Esophagus (tissue), 2 donors: Measurements from ENCODE around the gene RNASET2. TPM values are rescaled to one million over a fixed set of nuclear protein-coding genes. Genes with fewer than 3 reads are reported as not detected.
A peak's percentile ranks its signal among the peaks of the same experiment; 100 is the strongest.

Experiments
- H3K27ac ChIP-seq, 2 donors: one replicate each; pipeline ENCODE4 v1.5.1; 2013; ENCODE audit warnings: low read depth in 2 of 2, mild to moderate bottlenecking in 2 of 2, inconsistent platforms in 1 of 2, low read length in 1 of 2, moderate library complexity in 1 of 2
- H3K27me3 ChIP-seq, 2 donors: one replicate each; pipeline ENCODE4 v1.6.1; 2013; ENCODE audit warnings: low read length in 2 of 2, control low read depth in 1 of 2, mild to moderate bottlenecking in 1 of 2; ENCODE audit not compliant: insufficient read depth in 2 of 2, control insufficient read depth in 1 of 2
- H3K36me3 ChIP-seq, 2 donors: one replicate each; pipeline ENCODE4 v1.6.1; 2013; ENCODE audit warnings: low read length in 1 of 2; ENCODE audit not compliant: control insufficient read depth in 2 of 2, insufficient read depth in 2 of 2
- H3K4me1 ChIP-seq, 2 donors: one replicate each; pipeline ENCODE4 v1.6.1; 2013; ENCODE audit warnings: low read length in 1 of 2; ENCODE audit not compliant: control insufficient read depth in 2 of 2, insufficient read depth in 2 of 2
- H3K4me3 ChIP-seq, 2 donors: one replicate each; pipeline ENCODE4 v1.5.1; 2013; ENCODE audit warnings: low read length in 2 of 2, mild to moderate bottlenecking in 2 of 2, low read depth in 1 of 2, moderate library complexity in 1 of 2
- H3K9me3 ChIP-seq, 2 donors: one replicate each; pipeline ENCODE4 v1.6.1; 2013; ENCODE audit warnings: mild to moderate bottlenecking in 2 of 2, low read depth in 1 of 2, low read length in 1 of 2, moderate library complexity in 1 of 2; ENCODE audit not compliant: control insufficient read depth in 2 of 2, insufficient read depth in 1 of 2
- WGBS, 2 donors: extraction: QIAGEN DNeasy Blood & Tissue Kit; methylation state at CpG; one replicate each; pipeline ENCODE4 v1.1.7; 2013; 5-methylcytosine and 5-hydroxymethylcytosine counted together
- polyA plus RNA-seq, 2 donors: library from polyadenylated mRNA; stranded (reverse); fragments of 200-250 nt; gene quantifications; one replicate each; pipeline ENCODE4 v1.2.3, GENCODE V29; 2013
- donor health status: healthy with polysubstance abuse.
- donor health status: Bipolar disorder and iron deficiency.

Gene RNASET2
- polyA plus RNA-seq, 2 donors: 19.7 to 26.8 TPM

GRCh38 chr6:166971271-166971670, 14.9 kb upstream of the RNASET2 start:
- H3K36me3 ChIP-seq: no peaks in the 10 kb centered on the region
- H3K27me3 ChIP-seq: no peaks in the 10 kb centered on the region
- no peak overlapping the region for H3K27ac ChIP-seq
- no peak overlapping the region for H3K4me3 ChIP-seq
- no peaks in the 10 kb centered on the region for H3K9me3 ChIP-seq
- H3K4me1 ChIP-seq: no peaks in the 10 kb centered on the region
- 88 to 90% methylated on average over 8 of the region's 8 CpGs for WGBS, 2 donors

- Histone ChIP-seq H3K27ac (no peak overlapping the region), H3K4me1 (no peaks in the 10 kb centered on the region), H3K36me3 (no peaks in the 10 kb centered on the region), H3K4me3 (no peak overlapping the region), H3K9me3 (no peaks in the 10 kb centered on the region), H3K27me3 (no peaks in the 10 kb centered on the region)
- 86 to 96% methylated on average over 17 of the region's 17 CpGs for WGBS, 2 donors
Observed at GRCh38 chr6:166970776-166971175, 14.4 kb upstream of the RNASET2 start.

DNA sequence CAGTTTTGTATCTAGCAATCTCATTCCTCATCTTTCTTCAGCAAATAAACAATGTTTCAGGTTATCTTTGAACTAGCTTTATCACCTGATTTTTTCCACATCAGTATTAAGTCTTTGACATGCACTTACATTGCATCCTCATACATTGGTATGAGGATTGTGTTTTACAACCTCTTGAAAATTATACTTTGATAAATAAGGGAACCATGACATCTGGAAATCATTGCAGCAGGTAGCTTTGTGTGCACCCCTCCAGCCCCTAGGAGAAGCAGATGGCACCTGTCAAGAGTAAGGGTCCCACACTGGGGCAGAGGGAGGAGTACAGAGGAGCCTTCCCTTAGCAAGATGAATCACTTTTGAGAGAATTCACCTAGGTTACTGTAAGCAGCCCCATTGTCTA, 13.7 kb upstream of the RNASET2 start:
- Histone ChIP-seq H3K36me3 (no peaks in the 10 kb centered on the region), H3K27ac (no peak overlapping the region), H3K4me1 (no peaks in the 10 kb centered on the region), H3K9me3 (no peaks in the 10 kb centered on the region), H3K4me3 (no peak overlapping the region), H3K27me3 (no peaks in the 10 kb centered on the region)

DNA sequence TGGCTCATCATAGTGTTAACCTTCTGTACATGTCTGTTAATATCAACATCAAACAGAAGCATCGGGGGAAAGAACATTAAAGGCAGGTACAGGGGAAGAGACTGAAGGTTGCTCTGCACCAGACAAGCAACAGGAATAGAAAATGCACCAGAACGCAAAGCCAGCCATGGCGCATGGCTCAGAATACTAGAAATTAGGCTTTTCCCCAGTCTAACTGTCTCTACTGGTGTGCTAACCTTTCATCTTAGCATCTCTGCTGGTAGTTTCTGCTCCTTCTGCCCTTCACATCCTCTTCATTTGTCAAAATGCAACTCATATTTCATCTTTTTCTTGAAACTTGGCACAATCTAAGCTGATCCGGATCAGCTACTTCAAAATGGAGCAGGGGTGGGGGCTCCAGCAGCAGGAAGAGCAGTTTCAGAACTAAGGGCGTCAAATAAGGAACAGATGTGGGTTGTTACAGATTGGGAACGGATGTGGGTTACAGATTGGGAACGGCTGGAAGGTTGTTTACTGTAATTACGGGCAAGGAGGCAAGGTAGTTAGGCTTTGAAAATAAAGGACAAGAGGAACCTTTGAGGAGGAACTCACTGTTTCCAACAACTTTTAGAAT, 13.1 kb upstream of the RNASET2 start:
- no peaks in the 10 kb centered on the region for H3K36me3 ChIP-seq
- WGBS, 2 donors: 74 to 75% methylated on average over 8 of the region's 8 CpGs
- H3K27me3 ChIP-seq: no peaks in the 10 kb centered on the region
- no peak overlapping the region for H3K4me3 ChIP-seq
- no peaks in the 10 kb centered on the region for H3K9me3 ChIP-seq
- H3K4me1 ChIP-seq: no peaks in the 10 kb centered on the region
- no peak overlapping the region for H3K27ac ChIP-seq

- WGBS, 2 donors: 96 to 98% methylated on average over 2 of the region's 2 CpGs
- Histone ChIP-seq H3K9me3 (no peaks in the 10 kb centered on the region), H3K4me3 (no peak overlapping the region), H3K27me3 (no peaks in the 10 kb centered on the region), H3K4me1 (no peaks in the 10 kb centered on the region), H3K27ac (no peak overlapping the region), H3K36me3 (no peaks in the 10 kb centered on the region)
Observed at GRCh38 chr6:166966268-166966667, 9.9 kb upstream of the RNASET2 start.

DNA sequence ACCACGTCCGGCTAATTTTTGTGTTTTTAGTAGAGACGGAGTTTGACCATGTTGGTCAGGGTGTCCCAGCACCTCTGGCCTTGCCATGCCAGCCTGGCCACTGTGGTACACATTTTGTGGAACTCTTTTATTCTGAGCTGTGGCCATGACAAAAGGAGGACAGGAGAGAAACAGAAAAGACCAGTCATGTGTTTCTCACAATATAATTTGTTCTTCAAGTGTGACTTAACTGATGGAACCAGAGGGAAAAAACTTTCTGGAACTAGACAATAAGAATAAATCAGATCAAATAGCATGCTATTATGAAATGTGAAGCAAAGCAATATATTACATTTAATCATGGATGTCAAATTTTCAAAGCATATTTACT, 4.2 kb upstream of the RNASET2 start:
- 81 to 90% methylated on average over 3 of the region's 3 CpGs for WGBS, 2 donors

DNA sequence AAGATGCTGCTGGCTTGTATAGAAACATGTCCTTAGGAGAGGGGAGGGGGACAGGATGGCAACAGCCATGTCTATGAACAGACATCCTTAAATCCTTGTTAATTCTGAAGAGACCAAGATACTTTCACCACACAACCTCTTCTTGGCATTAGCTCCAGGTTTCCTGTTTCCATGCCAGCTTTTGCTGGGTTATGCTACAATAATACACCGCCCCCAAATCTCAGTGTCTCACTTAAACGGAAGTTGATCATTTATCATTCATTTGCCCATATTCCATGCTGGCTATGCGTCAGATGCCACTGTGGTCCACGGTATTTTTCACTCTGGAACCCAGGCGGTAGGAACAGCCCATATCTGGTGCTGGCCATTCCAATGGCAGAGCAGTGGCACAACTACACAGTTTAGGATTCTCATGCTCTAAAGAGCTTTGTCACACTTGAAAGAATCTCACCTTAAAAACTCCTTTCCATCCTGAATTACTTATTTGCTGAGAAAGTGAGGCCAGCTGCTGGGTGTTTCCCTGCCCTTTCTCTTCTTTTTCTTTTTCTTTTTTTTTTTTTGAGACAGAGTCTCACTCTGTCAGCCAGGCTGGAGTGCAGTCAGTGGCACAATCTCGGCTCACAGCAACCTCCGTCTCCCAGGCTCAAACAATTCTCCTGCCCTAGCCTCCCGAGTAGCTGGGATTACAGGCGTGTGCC, 3.7 kb upstream of the RNASET2 start:
- H3K27ac ChIP-seq: peak overlapping the region in 1 of 2 donors; percentile 15
- WGBS, 2 donors: 65 to 67% methylated on average over 9 of the region's 9 CpGs
- no peaks in the 10 kb centered on the region for H3K9me3 ChIP-seq
- H3K27me3 ChIP-seq: no peaks in the 10 kb centered on the region
- no peak overlapping the region for H3K4me3 ChIP-seq
- H3K4me1 ChIP-seq: peaks cover 0 to 8% of the 10 kb centered on the region in 2 donors
- H3K36me3 ChIP-seq: no peaks in the 10 kb centered on the region

More for the DNA sequence above, 4.2 kb upstream of the RNASET2 start:
- H3K4me3 ChIP-seq: no peak overlapping the region
- no peaks in the 10 kb centered on the region for H3K36me3 ChIP-seq
- H3K27ac ChIP-seq: no peak overlapping the region
- H3K4me1 ChIP-seq: peaks cover 0 to 3% of the 10 kb centered on the region in 2 donors
- H3K9me3 ChIP-seq: no peaks in the 10 kb centered on the region
- H3K27me3 ChIP-seq: no peaks in the 10 kb centered on the region

GRCh38 chr6:166958926-166959861, 2.8 kb upstream of the RNASET2 start:
- WGBS, 2 donors: 70 to 73% methylated on average over 13 of the region's 13 CpGs
- no peak overlapping the region for H3K4me3 ChIP-seq
- H3K36me3 ChIP-seq: no peaks in the 10 kb centered on the region
- H3K27me3 ChIP-seq: no peaks in the 10 kb centered on the region
- H3K9me3 ChIP-seq: no peaks in the 10 kb centered on the region
- peaks cover 0 to 9% of the 10 kb centered on the region in 2 donors for H3K4me1 ChIP-seq
- H3K27ac ChIP-seq: peak overlapping the region; percentile 45 to 52

DNA sequence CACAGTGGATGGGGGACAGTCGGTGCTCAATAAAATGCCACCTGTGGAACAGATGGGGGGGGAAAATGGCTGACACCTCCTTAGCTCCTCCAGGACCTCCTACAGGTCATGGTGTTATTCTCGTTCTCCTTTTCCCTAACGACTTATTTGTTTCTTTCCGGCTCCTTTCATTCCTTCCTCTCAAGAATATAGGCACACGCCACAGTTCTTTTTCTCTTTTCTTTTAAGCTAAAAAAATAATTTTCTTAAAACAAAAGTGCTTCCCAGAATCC, 1.4 kb upstream of the RNASET2 start:
- Histone ChIP-seq H3K27ac (peak overlapping the region; percentile 3 to 83), H3K4me3 (peak overlapping the region in 1 of 2 donors; percentile 70)

More for the DNA sequence above, 1.4 kb upstream of the RNASET2 start:
- H3K9me3 ChIP-seq: no peaks in the 10 kb centered on the region
- H3K36me3 ChIP-seq: no peaks in the 10 kb centered on the region
- no peaks in the 10 kb centered on the region for H3K27me3 ChIP-seq
- peaks cover 0 to 9% of the 10 kb centered on the region in 2 donors for H3K4me1 ChIP-seq
- WGBS, 2 donors: 79 to 87% methylated on average over 5 of the region's 5 CpGs
